Adipose tissue (tissue), 3 donors: ENCODE measurements around the gene ARMH3. TPM values are rescaled to one million over a fixed set of nuclear protein-coding genes. Genes with fewer than 3 reads are reported as not detected.

Source experiments
- H3K27ac ChIP-seq: one replicate; pipeline ENCODE4 v1.5.1; 2013; ENCODE audit warnings: low read depth, low read length
- WGBS, 3 donors: extraction: QIAGEN DNeasy Blood & Tissue Kit; methylation state at CpG; one replicate each; pipeline ENCODE4 v1.1.7; 2013; 5-methylcytosine and 5-hydroxymethylcytosine counted together
- polyA plus RNA-seq, 3 donors: library from polyadenylated mRNA; stranded (reverse); fragments of 200-250 nt; gene quantifications; one replicate each; pipeline ENCODE4 v1.2.3, GENCODE V29; 2013
- donor health status: healthy with polysubstance abuse.
- donor health status: Bipolar disorder and iron deficiency.
- donor health status: healthy.

The ARMH3 gene
- polyA plus RNA-seq, 3 donors, result 9.6 to 14.0 (median 10.0) TPM

GRCh38 chr10:101920546-101920945, 135.4 kb downstream of the ARMH3 start:
- no peak overlapping the region for H3K27ac ChIP-seq

DNA sequence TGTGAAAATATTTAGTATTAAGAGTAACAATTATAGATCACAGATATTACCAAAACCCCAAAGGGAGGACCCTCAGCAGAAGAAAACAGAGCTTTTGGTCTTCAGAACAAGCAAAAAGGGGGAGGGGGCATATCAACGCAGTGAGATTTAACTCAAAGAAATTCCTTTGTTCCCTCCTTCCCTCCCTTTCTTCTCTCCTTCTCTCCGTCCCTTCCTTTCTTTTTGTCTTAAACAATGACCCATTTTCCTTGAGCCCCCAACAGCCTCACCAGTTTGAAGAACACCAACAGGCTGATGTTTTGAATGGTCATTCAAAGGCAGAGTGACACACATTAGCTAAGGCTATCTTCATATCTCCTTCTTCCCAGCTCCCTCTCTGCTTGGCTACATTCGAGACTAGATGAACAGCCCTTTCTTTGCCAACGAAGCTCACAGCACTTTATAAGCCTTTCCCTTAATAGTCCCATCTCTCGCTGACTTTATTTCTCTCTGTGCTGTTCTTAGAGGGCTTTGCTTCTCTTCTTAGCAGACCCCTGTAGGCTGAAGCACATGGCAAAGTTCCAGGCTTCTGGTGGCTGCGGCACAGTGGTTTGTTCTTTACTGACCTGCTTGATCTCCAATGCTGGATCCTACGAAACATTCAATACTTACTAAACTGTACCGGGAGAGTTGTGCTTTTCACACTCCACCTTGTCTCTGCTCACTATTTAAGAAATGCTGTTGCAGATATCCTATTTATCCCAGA, 136.8 kb downstream of the ARMH3 start:
- 88 to 90% (median 89%) methylated on average over 8 of the region's 8 CpGs for WGBS, 3 donors
- no peak overlapping the region for H3K27ac ChIP-seq

- WGBS, 3 donors, result 90 to 99% (median 93%) methylated on average over 2 of the region's 2 CpGs
Observed at GRCh38 chr10:101912561-101913179, 143.3 kb downstream of the ARMH3 start.

DNA sequence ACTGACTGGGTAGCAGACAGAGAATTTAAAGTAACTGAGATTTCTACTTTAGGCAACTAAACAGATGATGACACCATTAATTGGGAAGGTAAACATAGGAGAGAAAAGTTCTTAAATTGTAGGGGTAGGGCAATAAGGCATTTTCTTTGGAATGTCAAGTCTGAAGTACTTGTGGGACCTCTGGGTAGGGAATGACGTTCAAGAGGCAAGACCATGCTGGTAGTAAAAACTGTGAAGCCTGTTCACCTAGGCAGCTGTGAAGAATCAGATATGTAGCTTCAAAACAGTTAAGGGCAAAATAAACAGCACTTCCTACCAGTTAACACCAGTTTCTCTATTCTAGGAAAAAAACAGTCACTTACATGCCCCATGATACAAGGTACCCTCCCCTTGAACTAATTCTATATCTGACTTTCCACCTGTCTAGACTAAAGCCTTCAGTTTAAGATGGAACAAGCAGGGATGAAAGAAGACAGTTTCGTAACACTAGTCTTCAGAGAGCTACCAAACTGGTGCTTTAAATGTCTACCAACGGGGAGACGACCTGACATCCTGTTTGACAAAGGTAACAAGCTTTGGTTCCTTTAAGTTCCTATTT, 149.3 kb downstream of the ARMH3 start:
- WGBS, 3 donors, result 88 to 92% (median 90%) methylated on average over 4 of the region's 4 CpGs

More at GRCh38 chr10:101912561-101913179, 143.3 kb downstream of the ARMH3 start:
- no peak overlapping the region for H3K27ac ChIP-seq

GRCh38 chr10:101905251-101905650, 150.7 kb downstream of the ARMH3 start:
- H3K27ac ChIP-seq, result no peak overlapping the region
- WGBS, 3 donors, result 91 to 98% (median 97%) methylated on average over 2 of the region's 2 CpGs

More for the DNA sequence above, 149.3 kb downstream of the ARMH3 start:
- no peak overlapping the region for H3K27ac ChIP-seq

- WGBS, 3 donors, result 80 to 83% (median 81%) methylated on average over 7 of the region's 7 CpGs
- no peak overlapping the region for H3K27ac ChIP-seq
Observed at GRCh38 chr10:101903827-101904550, 152.0 kb downstream of the ARMH3 start.

DNA sequence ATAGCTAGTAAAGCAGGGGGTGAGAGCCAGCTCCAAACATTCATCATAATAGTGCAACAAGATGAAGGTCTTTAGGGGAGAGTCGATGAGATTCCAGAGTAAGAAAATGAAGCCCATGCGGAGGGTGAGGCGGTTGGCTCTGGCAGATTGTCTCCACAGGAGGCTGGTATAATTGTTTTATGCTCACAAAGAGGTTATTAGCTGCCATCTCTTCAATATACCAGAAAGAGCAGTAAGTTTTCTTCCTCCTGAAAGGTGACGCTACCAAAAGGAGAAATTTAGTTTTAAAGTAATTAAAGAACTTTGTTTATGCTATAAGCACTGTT, 153.2 kb downstream of the ARMH3 start:
- WGBS, 3 donors, result 93 to 95% (median 93%) methylated on average over 4 of the region's 4 CpGs
- H3K27ac ChIP-seq, result no peak overlapping the region

DNA sequence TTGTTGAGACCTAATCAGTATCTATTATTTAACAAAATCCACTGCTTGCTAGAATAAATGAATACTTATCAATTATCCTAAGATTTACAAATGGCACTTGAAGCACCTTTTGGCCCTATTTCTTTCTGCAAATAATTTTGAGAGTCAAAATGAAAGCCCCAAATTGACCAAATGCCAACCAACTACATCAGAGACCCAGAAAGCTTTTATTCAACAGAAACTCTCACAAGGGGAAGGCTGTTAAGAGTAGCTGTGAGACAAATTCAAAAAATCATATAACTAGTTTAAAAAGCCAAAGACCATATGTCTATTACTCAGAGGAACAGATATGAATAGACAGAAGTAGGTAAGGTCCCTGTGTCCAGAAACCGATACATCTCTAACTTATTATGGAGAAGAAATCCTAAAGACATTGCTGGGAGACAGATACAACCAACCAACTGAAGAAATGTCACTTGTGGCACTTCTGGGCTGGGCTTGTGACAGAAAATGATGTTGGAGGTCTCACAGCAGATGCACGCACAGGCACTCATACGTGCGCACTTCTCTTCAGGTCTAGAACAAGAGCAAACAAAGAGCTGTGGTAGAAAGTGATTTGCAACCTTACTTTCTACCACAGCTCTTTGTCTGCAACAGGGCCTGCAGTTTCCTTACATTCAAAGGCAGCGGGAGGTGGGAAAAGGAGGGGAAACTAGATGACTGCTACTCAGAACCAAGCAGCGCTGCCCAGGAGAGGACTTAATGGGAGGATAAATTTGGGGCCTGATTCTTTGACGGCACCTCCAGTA, 153.7 kb downstream of the ARMH3 start:
- no peak overlapping the region for H3K27ac ChIP-seq
- 89 to 91% (median 91%) methylated on average over 7 of the region's 7 CpGs for WGBS, 3 donors

GRCh38 chr10:101901340-101901739, 154.6 kb downstream of the ARMH3 start:
- no peak overlapping the region for H3K27ac ChIP-seq
- 87 to 90% (median 90%) methylated on average over 6 of the region's 6 CpGs for WGBS, 3 donors

GRCh38 chr10:101897633-101898032, 158.3 kb downstream of the ARMH3 start:
- WGBS, 3 donors, result 15 to 55% (median 49%) methylated on average over 4 of the region's 4 CpGs

GRCh38 chr10:101896225-101896877, 159.6 kb downstream of the ARMH3 start:
- 85 to 100% (median 88%) methylated on average over 1 of the region's 1 CpG for WGBS, 3 donors
- no peak overlapping the region for H3K27ac ChIP-seq

More at GRCh38 chr10:101897633-101898032, 158.3 kb downstream of the ARMH3 start:
- no peak overlapping the region for H3K27ac ChIP-seq

GRCh38 chr10:101895781-101896180, 160.2 kb downstream of the ARMH3 start:
- 92 to 100% (median 94%) methylated on average over 4 of the region's 4 CpGs for WGBS, 3 donors
- no peak overlapping the region for H3K27ac ChIP-seq

DNA sequence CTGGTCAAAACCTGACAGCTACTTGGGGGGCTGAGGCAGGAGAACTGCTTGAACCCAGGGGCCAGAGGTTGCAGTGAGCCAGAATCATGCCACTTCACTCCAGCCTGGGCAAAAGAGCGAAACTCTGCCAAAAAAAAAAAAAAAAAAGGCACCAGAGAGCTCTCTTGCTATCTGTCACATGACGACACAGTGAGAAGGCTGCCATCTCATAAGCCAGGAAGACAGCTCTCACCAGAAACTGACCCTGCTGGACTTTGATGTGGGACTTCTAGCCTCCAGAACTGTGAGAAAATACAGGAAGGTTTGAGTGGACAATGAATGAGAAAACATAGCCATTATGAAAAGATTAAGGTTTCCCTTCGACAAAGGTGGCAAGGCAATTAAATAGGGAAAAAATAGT, 161.2 kb downstream of the ARMH3 start:
- no peak overlapping the region for H3K27ac ChIP-seq
- 88 to 91% (median 90%) methylated on average over 3 of the region's 3 CpGs for WGBS, 3 donors

GRCh38 chr10:101894266-101894665, 161.7 kb downstream of the ARMH3 start:
- H3K27ac ChIP-seq, result no peak overlapping the region
- WGBS, 3 donors, result 89 to 93% (median 90%) methylated on average over 6 of the region's 6 CpGs

DNA sequence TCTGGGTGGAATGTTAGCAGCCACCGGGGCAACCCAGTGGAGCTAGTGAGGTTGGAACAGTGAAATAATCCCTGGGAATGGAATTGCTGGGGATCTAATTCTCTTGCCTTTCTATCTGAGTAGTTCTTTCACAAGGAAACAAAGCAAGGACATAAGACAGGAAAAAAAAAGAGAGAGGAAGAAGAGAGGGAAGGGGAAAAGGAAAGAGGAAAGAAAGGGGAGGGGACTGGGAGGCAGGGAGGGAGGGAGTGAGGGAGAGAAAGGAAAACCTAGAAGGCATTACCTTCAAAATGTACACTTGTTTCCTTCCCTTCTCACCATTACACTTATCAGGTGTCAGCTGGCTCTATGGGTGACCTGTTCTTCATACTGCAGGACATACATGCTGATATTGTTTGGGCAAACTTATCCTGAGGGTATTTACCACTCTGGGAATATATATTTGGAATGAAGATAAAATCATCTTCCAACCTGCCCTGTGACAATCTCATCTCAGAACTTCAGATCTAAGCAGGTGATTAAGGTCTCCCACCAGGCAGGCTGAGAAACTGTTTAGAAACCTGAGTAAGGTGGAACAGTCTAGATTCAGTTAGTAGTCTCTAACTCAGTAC, 162.4 kb downstream of the ARMH3 start:
- H3K27ac ChIP-seq, result no peak overlapping the region
- 84 to 96% (median 96%) methylated on average over 1 of the region's 1 CpG for WGBS, 3 donors

DNA sequence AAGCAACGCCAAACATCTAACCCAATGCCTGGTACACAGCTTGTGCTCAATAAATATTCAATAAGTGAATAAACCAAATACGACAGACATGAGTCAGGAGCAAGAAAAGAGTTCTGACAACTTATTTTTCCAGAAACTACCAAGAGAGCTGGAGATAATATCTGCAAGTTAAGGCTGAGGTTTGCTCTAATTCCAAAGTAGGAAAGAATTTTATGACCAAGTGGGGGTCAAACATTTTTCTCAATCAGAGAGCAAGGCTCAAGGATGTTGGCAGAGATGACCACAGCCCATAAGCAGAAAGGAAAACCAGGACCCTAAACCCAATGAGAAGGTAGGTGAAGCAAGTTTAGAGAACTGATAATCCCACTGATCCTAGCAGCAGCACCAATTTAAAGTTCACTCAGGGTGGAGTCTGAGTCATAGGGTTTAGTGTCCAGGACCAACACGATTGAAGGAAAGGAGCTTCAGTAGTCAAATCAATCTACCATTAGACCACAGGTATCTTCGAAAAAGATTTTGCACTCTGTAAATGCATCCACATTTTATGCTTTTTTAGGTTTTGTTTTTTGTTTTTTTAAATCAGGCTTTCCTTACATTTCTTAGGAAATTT, 163.1 kb downstream of the ARMH3 start:
- 87 to 89% (median 89%) methylated on average over 4 of the region's 4 CpGs for WGBS, 3 donors
- H3K27ac ChIP-seq, result no peak overlapping the region
